SH-SY5Y (cell line): ENCODE measurements around the gene EPB41L2.

Experiments used
- GATA2 ChIP-seq: IDR thresholded peaks from 2 replicates; pipeline ENCODE4 v1.6.1; 2011; ENCODE audit warnings: mild to moderate bottlenecking, low read depth, low read length
- GATA3 ChIP-seq: IDR thresholded peaks from 2 replicates; pipeline ENCODE4 v1.6.1; 2011; ENCODE audit warnings: low read depth, mild to moderate bottlenecking, low read length, moderate library complexity

GRCh38 chr6:130985115-130985514, 77.9 kb downstream of the EPB41L2 start:
- TF ChIP-seq GATA3 (no peak), GATA2 (no peak)
